ENCODE measurements around the gene POLL. TPM values are rescaled to one million over a fixed set of nuclear protein-coding genes. Genes with fewer than 3 reads are reported as not detected.

Gene POLL
- total and polyA plus RNA-seq, 10 of the 15 experiments (the other 5 are each of a cell fraction or from before 2014, with no cell fraction given) = 1.5 to 25.4 (median 13.8) TPM

DNA sequence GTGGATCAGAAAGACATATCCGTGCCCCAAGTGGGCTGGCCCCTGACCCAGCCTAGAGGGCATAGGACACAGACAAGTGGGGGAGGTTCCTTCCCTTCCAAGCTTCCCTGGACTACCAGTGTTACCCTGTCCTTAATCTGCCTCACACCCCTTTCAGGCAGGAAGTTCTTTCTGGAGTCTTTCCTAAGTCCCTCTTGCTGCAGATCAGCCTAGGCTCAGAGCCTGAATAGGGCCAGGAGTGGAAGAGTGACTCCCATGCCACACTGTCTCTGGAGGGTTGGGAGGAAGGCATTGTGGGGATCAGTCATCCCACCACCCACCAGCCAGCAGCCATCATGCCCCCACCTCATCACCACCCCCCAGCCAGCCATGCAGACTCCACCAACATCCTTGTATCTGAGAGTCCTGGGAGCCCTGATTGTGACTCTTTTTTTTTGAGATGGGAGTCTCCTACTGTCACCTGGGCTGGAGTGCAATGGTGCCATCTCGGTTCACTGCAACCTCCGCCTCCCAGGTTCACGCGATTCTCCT, 22.6 kb downstream of the POLL start:
- 83% methylated on average over 5 of the region's 5 CpGs for WGBS (ENCODE audit: insufficient coverage, insufficient replicate concordance, low lambda C conversion rate, missing lambda C conversion rate)
- in situ Hi-C loops (cut with MboI) = no loop called here
- TF ChIP-seq TAF1 (IDR thresholded peaks at IDR 0.05; ENCODE audit: borderline replicate concordance, low read depth, low read length) = no peak
- TF ChIP-seq POLR2AphosphoS2 (IDR thresholded peaks at IDR 0.05; ENCODE audit: low read depth, low read length) = no peak
- TF ChIP-seq POLR2AphosphoS5 (IDR thresholded peaks at IDR 0.05; ENCODE audit: low read length) = no peak
- no peak for TF ChIP-seq POU2F2 (IDR thresholded peaks at IDR 0.05; ENCODE audit: borderline replicate concordance, low read depth, low read length)
- TF ChIP-seq, protein P1, sequence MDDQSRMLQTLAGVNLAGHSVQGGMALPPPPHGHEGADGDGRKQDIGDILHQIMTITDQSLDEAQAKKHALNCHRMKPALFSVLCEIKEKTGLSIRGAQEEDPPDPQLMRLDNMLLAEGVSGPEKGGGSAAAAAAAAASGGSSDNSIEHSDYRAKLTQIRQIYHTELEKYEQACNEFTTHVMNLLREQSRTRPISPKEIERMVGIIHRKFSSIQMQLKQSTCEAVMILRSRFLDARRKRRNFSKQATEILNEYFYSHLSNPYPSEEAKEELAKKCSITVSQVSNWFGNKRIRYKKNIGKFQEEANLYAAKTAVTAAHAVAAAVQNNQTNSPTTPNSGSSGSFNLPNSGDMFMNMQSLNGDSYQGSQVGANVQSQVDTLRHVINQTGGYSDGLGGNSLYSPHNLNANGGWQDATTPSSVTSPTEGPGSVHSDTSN (IDR thresholded peaks at IDR 0.05; ENCODE audit: insufficient replicate concordance, low read depth, low read length) = no peak
- no peak for TF ChIP-seq FOXK2 (IDR thresholded peaks at IDR 0.05)
- no peak for TF ChIP-seq CBFB (IDR thresholded peaks at IDR 0.05; ENCODE audit: low read depth)
- no peak for TF ChIP-seq RB1 (IDR thresholded peaks at IDR 0.05; ENCODE audit: borderline replicate concordance)
- TF ChIP-seq, protein P2, sequence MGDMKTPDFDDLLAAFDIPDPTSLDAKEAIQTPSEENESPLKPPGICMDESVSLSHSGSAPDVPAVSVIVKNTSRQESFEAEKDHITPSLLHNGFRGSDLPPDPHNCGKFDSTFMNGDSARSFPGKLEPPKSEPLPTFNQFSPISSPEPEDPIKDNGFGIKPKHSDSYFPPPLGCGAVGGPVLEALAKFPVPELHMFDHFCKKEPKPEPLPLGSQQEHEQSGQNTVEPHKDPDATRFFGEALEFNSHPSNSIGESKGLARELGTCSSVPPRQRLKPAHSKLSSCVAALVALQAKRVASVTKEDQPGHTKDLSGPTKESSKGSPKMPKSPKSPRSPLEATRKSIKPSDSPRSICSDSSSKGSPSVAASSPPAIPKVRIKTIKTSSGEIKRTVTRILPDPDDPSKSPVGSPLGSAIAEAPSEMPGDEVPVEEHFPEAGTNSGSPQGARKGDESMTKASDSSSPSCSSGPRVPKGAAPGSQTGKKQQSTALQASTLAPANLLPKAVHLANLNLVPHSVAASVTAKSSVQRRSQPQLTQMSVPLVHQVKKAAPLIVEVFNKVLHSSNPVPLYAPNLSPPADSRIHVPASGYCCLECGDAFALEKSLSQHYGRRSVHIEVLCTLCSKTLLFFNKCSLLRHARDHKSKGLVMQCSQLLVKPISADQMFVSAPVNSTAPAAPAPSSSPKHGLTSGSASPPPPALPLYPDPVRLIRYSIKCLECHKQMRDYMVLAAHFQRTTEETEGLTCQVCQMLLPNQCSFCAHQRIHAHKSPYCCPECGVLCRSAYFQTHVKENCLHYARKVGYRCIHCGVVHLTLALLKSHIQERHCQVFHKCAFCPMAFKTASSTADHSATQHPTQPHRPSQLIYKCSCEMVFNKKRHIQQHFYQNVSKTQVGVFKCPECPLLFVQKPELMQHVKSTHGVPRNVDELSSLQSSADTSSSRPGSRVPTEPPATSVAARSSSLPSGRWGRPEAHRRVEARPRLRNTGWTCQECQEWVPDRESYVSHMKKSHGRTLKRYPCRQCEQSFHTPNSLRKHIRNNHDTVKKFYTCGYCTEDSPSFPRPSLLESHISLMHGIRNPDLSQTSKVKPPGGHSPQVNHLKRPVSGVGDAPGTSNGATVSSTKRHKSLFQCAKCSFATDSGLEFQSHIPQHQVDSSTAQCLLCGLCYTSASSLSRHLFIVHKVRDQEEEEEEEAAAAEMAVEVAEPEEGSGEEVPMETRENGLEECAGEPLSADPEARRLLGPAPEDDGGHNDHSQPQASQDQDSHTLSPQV (IDR thresholded peaks at IDR 0.05) = no peak
- TF ChIP-seq, protein P3, sequence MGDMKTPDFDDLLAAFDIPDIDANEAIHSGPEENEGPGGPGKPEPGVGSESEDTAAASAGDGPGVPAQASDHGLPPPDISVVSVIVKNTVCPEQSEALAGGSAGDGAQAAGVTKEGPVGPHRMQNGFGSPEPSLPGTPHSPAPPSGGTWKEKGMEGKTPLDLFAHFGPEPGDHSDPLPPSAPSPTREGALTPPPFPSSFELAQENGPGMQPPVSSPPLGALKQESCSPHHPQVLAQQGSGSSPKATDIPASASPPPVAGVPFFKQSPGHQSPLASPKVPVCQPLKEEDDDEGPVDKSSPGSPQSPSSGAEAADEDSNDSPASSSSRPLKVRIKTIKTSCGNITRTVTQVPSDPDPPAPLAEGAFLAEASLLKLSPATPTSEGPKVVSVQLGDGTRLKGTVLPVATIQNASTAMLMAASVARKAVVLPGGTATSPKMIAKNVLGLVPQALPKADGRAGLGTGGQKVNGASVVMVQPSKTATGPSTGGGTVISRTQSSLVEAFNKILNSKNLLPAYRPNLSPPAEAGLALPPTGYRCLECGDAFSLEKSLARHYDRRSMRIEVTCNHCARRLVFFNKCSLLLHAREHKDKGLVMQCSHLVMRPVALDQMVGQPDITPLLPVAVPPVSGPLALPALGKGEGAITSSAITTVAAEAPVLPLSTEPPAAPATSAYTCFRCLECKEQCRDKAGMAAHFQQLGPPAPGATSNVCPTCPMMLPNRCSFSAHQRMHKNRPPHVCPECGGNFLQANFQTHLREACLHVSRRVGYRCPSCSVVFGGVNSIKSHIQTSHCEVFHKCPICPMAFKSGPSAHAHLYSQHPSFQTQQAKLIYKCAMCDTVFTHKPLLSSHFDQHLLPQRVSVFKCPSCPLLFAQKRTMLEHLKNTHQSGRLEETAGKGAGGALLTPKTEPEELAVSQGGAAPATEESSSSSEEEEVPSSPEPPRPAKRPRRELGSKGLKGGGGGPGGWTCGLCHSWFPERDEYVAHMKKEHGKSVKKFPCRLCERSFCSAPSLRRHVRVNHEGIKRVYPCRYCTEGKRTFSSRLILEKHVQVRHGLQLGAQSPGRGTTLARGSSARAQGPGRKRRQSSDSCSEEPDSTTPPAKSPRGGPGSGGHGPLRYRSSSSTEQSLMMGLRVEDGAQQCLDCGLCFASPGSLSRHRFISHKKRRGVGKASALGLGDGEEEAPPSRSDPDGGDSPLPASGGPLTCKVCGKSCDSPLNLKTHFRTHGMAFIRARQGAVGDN (IDR thresholded peaks at IDR 0.05) = no peak
- TF ChIP-seq, protein P4, sequence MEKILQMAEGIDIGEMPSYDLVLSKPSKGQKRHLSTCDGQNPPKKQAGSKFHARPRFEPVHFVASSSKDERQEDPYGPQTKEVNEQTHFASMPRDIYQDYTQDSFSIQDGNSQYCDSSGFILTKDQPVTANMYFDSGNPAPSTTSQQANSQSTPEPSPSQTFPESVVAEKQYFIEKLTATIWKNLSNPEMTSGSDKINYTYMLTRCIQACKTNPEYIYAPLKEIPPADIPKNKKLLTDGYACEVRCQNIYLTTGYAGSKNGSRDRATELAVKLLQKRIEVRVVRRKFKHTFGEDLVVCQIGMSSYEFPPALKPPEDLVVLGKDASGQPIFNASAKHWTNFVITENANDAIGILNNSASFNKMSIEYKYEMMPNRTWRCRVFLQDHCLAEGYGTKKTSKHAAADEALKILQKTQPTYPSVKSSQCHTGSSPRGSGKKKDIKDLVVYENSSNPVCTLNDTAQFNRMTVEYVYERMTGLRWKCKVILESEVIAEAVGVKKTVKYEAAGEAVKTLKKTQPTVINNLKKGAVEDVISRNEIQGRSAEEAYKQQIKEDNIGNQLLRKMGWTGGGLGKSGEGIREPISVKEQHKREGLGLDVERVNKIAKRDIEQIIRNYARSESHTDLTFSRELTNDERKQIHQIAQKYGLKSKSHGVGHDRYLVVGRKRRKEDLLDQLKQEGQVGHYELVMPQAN (conservative IDR thresholded peaks at IDR 0.05) = no peak

More for the DNA sequence above, 22.6 kb downstream of the POLL start:
- Histone ChIP-seq H3K4me2 (ENCODE audit: control insufficient read depth, insufficient read depth) (no peak overlapping the region), H4K20me1 (ENCODE audit: control insufficient read depth, insufficient read depth) (no peaks in the 10 kb centered on the region), H3K27me3 (replicated peaks in 1 of 2; ENCODE audit: control insufficient read depth in 2 of 2, insufficient read depth in 2 of 2, low read length in 1 of 2) (peaks cover 0 to 4% of the 10 kb centered on the region in 2 experiments; a peak in 1 of 4 replicates), H3K9me3 (replicated peaks; ENCODE audit: control insufficient read depth, insufficient read depth, low read length) (no peaks in the 10 kb centered on the region), H3K4me1 (ENCODE audit: control insufficient read depth, insufficient read depth, low read length) (peaks cover 9% of the 10 kb centered on the region), H3K9ac (ENCODE audit: control insufficient read depth, insufficient read depth, low read length) (no peak overlapping the region), H2AFZ (ENCODE audit: control insufficient read depth, low read depth, low read length) (no peak overlapping the region), H3K4me3 (no peak overlapping the region), H3K36me3 (ENCODE audit: control insufficient read depth in 2 of 2, insufficient read depth in 2 of 2, low read length in 1 of 2) (no peaks in the 10 kb centered on the region), H3K79me2 (ENCODE audit: control insufficient read depth, insufficient read depth, low read length) (no peaks in the 10 kb centered on the region), H3K27ac (ENCODE audit: control insufficient read depth, insufficient read depth) (no peak overlapping the region)
- intact Hi-C loops (cut with micrococcal nuclease; ENCODE audit: unreplicated experiment) = loop anchor here (5.0 kb wide), 1 partner anchor 403 kb away; no protein-coding TSS in a partner anchor
- POLR2A ChIA-PET = no interaction called here
- CTCF ChIA-PET = no interaction called here
- DNase-seq (ENCODE audit: low read depth, low spot score) (no peak), ATAC-seq (no peak), FAIRE-seq (no peak)
- RAD21 ChIA-PET (ENCODE audit: unreplicated experiment) = no interaction called here
- SMC1A ChIA-PET (ENCODE audit: uncharacterized antibody, unreplicated experiment) = no interaction called here
- no TSS peak for BruUV-seq (replicated peaks)

Data from GM12878 (cell line).